H1 (cell line): Measurements from ENCODE around the gene HEATR5A. TPM values are rescaled to one million over a fixed set of nuclear protein-coding genes. Genes with fewer than 3 reads are reported as not detected.

ENCODE experiments used
- polyA plus RNA-seq, 7 experiments: library from polyadenylated mRNA; depleted of rRNA in 3 of 7; stranded (reverse) in 5 of 7; unstranded in 2 of 7; fragments of >200 nt in 5 of 7; fragments of 200-250 nt in 2 of 7; gene quantifications; 1 replicate in 5 of 7; 2 replicates in 1 of 7; 4 replicates in 1 of 7; pipeline versions ENCODE4 v1.2.1 to v1.2.3, GENCODE V29; 2011 to 2013; ENCODE audit warnings: missing spikeins in 2 of 7, mixed read lengths in 2 of 7
- total RNA-seq: library from RNA; stranded (reverse); fragmentation: NEBNext Ultra II Directional; extraction: Animal tissue kit (Norgen Biotek cat#: 25700); gene quantifications from 2 replicates; pipeline ENCODE4 v1.2.1, GENCODE V29; 2021
- TF ChIP-seq, protein P1 (sequence below): fragments of 300-600 bp; sonication (generic); IDR thresholded peaks from 2 replicates; pipeline ENCODE4 v1.7.1; 2012; ENCODE audit warnings: low read length, moderate library complexity, mild to moderate bottlenecking, inconsistent platforms; ENCODE audit not compliant: insufficient replicate concordance

The HEATR5A gene
- total and polyA plus RNA-seq, 2 of the 8 experiments (the other 6 are each of a cell fraction or from before 2014, with no cell fraction given), result 9.0 to 36.2 TPM

GRCh38 chr14:31265701-31266398 lies 154.5 kb downstream of the HEATR5A start (continued):
- TF ChIP-seq, protein P1, sequence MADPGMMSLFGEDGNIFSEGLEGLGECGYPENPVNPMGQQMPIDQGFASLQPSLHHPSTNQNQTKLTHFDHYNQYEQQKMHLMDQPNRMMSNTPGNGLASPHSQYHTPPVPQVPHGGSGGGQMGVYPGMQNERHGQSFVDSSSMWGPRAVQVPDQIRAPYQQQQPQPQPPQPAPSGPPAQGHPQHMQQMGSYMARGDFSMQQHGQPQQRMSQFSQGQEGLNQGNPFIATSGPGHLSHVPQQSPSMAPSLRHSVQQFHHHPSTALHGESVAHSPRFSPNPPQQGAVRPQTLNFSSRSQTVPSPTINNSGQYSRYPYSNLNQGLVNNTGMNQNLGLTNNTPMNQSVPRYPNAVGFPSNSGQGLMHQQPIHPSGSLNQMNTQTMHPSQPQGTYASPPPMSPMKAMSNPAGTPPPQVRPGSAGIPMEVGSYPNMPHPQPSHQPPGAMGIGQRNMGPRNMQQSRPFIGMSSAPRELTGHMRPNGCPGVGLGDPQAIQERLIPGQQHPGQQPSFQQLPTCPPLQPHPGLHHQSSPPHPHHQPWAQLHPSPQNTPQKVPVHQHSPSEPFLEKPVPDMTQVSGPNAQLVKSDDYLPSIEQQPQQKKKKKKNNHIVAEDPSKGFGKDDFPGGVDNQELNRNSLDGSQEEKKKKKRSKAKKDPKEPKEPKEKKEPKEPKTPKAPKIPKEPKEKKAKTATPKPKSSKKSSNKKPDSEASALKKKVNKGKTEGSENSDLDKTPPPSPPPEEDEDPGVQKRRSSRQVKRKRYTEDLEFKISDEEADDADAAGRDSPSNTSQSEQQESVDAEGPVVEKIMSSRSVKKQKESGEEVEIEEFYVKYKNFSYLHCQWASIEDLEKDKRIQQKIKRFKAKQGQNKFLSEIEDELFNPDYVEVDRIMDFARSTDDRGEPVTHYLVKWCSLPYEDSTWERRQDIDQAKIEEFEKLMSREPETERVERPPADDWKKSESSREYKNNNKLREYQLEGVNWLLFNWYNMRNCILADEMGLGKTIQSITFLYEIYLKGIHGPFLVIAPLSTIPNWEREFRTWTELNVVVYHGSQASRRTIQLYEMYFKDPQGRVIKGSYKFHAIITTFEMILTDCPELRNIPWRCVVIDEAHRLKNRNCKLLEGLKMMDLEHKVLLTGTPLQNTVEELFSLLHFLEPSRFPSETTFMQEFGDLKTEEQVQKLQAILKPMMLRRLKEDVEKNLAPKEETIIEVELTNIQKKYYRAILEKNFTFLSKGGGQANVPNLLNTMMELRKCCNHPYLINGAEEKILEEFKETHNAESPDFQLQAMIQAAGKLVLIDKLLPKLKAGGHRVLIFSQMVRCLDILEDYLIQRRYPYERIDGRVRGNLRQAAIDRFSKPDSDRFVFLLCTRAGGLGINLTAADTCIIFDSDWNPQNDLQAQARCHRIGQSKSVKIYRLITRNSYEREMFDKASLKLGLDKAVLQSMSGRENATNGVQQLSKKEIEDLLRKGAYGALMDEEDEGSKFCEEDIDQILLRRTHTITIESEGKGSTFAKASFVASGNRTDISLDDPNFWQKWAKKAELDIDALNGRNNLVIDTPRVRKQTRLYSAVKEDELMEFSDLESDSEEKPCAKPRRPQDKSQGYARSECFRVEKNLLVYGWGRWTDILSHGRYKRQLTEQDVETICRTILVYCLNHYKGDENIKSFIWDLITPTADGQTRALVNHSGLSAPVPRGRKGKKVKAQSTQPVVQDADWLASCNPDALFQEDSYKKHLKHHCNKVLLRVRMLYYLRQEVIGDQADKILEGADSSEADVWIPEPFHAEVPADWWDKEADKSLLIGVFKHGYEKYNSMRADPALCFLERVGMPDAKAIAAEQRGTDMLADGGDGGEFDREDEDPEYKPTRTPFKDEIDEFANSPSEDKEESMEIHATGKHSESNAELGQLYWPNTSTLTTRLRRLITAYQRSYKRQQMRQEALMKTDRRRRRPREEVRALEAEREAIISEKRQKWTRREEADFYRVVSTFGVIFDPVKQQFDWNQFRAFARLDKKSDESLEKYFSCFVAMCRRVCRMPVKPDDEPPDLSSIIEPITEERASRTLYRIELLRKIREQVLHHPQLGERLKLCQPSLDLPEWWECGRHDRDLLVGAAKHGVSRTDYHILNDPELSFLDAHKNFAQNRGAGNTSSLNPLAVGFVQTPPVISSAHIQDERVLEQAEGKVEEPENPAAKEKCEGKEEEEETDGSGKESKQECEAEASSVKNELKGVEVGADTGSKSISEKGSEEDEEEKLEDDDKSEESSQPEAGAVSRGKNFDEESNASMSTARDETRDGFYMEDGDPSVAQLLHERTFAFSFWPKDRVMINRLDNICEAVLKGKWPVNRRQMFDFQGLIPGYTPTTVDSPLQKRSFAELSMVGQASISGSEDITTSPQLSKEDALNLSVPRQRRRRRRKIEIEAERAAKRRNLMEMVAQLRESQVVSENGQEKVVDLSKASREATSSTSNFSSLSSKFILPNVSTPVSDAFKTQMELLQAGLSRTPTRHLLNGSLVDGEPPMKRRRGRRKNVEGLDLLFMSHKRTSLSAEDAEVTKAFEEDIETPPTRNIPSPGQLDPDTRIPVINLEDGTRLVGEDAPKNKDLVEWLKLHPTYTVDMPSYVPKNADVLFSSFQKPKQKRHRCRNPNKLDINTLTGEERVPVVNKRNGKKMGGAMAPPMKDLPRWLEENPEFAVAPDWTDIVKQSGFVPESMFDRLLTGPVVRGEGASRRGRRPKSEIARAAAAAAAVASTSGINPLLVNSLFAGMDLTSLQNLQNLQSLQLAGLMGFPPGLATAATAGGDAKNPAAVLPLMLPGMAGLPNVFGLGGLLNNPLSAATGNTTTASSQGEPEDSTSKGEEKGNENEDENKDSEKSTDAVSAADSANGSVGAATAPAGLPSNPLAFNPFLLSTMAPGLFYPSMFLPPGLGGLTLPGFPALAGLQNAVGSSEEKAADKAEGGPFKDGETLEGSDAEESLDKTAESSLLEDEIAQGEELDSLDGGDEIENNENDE, result no peak
